Colonic mucosa (tissue), 4 donors: ENCODE results near the gene DNAJC15. TPM values are rescaled to one million over a fixed set of nuclear protein-coding genes. Genes with fewer than 3 reads are reported as not detected.

Experiments used
- DNase-seq: peaks from one replicate; pipeline ENCODE4 v3.0.0-alpha.2; 2020
- H3K27ac ChIP-seq: fragments of 200-600 bp; one replicate; pipeline ENCODE4 v1.8.0; 2021
- H3K27me3 ChIP-seq: fragments of 200-600 bp; one replicate; pipeline ENCODE4 v1.8.0; 2021
- H3K36me3 ChIP-seq: fragments of 200-600 bp; one replicate; pipeline ENCODE4 v1.8.0; 2021
- H3K4me1 ChIP-seq: fragments of 200-600 bp; one replicate; pipeline ENCODE4 v1.8.0; 2021; ENCODE audit warnings: mild to moderate bottlenecking
- H3K4me3 ChIP-seq: fragments of 200-600 bp; one replicate; pipeline ENCODE4 v1.8.0; 2021
- H3K9ac ChIP-seq, 2 donors: one replicate each; pipeline ENCODE4 v1.7.0; 2013; ENCODE audit warnings: control low read depth in 2 of 2, low read depth in 2 of 2, low read length in 2 of 2
- H3K9me3 ChIP-seq: fragments of 200-600 bp; one replicate; pipeline ENCODE4 v1.8.0; 2021
- intact Hi-C: fragments of 100-400 bp; cut with DNase I; formaldehyde crosslinking; loops from one replicate; pipeline ENCODE4 v1.14.1; 2022
- total RNA-seq, 2 donors: library from RNA; stranded (reverse); fragmentation: NEBNext Ultra II Directional in 1 of 2; extraction: Animal tissue kit (Norgen Biotek cat#: 25700) in 1 of 2; gene quantifications; one replicate each; pipeline ENCODE4 v1.2.1, GENCODE V29; 2021
- TF ChIP-seq, protein P1 (sequence below): fragments of 200-600 bp; IDR thresholded peaks from one replicate; pipeline ENCODE4 v1.8.0; 2022; ENCODE audit warnings: antibody characterized with exemption, mild to moderate bottlenecking
- donor health status: healthy.
- donor health status: DM: no; HTN: no; CAD: no.
- donor health status: DM: no; HTN: no; CAD: no.

The DNAJC15 gene
- total RNA-seq, 2 donors from 2014 or later = 6.6 to 14.6 TPM

DNA sequence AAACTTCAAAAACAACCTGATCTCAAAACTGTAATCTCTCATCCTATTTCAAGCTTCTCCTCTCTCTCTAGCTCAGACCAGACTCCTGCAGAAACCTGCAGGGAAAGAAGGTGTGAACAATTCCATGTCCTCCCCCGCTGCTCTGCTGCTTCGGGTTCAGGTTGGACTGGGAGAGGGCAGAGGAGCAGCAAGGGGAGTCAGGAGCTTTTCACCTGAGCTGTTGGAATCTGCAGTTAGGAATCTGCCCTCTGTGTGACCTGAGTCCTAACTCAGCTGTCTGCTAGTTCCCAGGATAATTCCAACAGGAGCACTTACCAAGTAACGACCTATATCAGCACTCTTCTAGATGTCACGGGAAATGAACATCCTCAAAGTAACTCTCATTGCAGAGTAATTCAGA lies 118.3 kb downstream of the DNAJC15 start:
- TF ChIP-seq, protein P1, sequence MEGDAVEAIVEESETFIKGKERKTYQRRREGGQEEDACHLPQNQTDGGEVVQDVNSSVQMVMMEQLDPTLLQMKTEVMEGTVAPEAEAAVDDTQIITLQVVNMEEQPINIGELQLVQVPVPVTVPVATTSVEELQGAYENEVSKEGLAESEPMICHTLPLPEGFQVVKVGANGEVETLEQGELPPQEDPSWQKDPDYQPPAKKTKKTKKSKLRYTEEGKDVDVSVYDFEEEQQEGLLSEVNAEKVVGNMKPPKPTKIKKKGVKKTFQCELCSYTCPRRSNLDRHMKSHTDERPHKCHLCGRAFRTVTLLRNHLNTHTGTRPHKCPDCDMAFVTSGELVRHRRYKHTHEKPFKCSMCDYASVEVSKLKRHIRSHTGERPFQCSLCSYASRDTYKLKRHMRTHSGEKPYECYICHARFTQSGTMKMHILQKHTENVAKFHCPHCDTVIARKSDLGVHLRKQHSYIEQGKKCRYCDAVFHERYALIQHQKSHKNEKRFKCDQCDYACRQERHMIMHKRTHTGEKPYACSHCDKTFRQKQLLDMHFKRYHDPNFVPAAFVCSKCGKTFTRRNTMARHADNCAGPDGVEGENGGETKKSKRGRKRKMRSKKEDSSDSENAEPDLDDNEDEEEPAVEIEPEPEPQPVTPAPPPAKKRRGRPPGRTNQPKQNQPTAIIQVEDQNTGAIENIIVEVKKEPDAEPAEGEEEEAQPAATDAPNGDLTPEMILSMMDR = no peak
- H3K27ac ChIP-seq = no peak overlapping the region
- no peaks in the 10 kb centered on the region for H3K9me3 ChIP-seq
- H3K9ac ChIP-seq = no peak overlapping the region
- no peaks in the 10 kb centered on the region for H3K4me1 ChIP-seq
- H3K27me3 ChIP-seq = no peaks in the 10 kb centered on the region
- no peak for DNase-seq
- intact Hi-C loops = no loop called here
- no peaks in the 10 kb centered on the region for H3K36me3 ChIP-seq
- no peak overlapping the region for H3K4me3 ChIP-seq

DNA sequence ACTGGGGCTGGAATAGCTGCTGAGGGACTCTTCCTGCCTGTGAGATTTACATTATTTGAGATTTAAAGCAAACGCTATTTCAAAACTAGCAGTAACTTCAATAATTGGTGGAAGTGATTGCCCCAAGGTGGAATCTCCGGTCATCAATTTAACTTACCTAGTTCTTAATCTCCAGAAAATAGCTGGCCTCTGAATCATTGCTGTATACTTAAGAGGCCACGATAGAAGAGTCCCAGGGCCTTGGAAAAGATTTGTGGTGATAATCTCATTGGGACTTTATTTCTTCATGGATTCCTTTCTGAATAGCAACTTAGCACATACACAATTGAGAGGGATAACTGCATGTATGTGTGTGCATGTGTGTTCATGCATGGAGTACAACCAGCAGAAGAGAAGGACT lies 120.2 kb downstream of the DNAJC15 start:
- H3K9ac ChIP-seq = no peak overlapping the region
- no peak overlapping the region for H3K4me3 ChIP-seq
- no peaks in the 10 kb centered on the region for H3K9me3 ChIP-seq
- intact Hi-C loops = no loop called here
- no peaks in the 10 kb centered on the region for H3K27me3 ChIP-seq
- H3K36me3 ChIP-seq = no peaks in the 10 kb centered on the region
- H3K4me1 ChIP-seq = no peaks in the 10 kb centered on the region
- no peak overlapping the region for H3K27ac ChIP-seq
- DNase-seq = no peak
- TF ChIP-seq, protein P1 = no peak

DNA sequence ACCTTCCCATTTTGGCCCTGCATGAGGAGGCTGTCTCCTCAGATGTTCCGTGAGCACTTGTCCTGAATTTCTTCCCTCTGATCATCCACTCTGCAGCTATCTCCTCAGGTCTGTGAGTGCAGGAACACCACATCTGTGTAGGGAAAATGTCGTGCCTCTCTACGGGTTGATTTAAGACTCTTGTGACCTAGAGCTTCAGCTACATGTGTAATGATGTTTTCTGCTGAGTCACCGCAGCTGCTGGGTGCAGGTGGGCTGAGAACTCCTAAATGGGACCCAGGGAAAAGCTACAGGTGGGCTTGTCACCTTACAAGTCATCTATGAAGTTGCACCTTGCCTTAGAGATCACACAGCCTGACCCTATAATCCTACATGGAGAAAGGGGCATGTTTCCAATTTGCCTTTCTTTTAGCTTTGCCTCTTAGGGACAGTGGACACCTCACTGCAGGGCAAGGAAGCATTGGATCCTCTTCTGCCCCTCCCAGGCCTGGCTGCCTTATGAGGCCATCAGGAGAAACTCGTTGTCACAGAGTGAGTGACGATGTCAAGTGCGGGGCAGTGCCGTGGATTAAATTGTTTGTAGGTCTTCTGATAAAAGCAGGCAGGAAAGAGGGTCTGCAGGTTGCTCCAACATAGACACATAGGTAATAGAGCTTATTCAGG lies 122.3 kb downstream of the DNAJC15 start:
- no peaks in the 10 kb centered on the region for H3K9me3 ChIP-seq
- no peak for DNase-seq
- intact Hi-C loops = no loop called here
- no peak overlapping the region for H3K9ac ChIP-seq
- no peak overlapping the region for H3K27ac ChIP-seq
- H3K36me3 ChIP-seq = no peaks in the 10 kb centered on the region
- no peaks in the 10 kb centered on the region for H3K4me1 ChIP-seq
- no peaks in the 10 kb centered on the region for H3K27me3 ChIP-seq
- TF ChIP-seq, protein P1 = no peak
- H3K4me3 ChIP-seq = no peak overlapping the region

DNA sequence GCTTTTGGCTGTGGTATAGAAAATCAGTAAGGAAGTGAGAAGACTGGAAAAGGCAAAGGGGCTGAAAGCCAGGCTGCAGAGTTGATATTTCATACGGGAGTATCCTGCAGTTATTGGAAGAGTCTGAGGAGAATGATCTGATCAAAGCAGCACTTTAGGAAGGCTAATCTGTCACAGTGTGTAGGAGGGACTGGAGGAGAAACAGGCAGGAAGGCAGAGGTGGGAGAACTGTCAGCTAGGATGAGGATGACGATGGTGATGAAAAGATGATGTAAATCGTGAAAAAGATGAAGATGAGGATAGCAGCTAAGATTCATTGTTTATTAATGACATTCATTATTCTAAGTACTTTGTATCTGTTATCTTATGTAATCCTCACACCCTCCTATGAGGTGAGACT lies 123.0 kb downstream of the DNAJC15 start:
- TF ChIP-seq, protein P1 = no peak
- Histone ChIP-seq H3K36me3 (no peaks in the 10 kb centered on the region), H3K4me1 (no peaks in the 10 kb centered on the region), H3K4me3 (no peak overlapping the region), H3K27ac (no peak overlapping the region), H3K9ac (no peak overlapping the region), H3K9me3 (no peaks in the 10 kb centered on the region), H3K27me3 (no peaks in the 10 kb centered on the region)
- intact Hi-C loops = no loop called here
- DNase-seq = no peak

DNA sequence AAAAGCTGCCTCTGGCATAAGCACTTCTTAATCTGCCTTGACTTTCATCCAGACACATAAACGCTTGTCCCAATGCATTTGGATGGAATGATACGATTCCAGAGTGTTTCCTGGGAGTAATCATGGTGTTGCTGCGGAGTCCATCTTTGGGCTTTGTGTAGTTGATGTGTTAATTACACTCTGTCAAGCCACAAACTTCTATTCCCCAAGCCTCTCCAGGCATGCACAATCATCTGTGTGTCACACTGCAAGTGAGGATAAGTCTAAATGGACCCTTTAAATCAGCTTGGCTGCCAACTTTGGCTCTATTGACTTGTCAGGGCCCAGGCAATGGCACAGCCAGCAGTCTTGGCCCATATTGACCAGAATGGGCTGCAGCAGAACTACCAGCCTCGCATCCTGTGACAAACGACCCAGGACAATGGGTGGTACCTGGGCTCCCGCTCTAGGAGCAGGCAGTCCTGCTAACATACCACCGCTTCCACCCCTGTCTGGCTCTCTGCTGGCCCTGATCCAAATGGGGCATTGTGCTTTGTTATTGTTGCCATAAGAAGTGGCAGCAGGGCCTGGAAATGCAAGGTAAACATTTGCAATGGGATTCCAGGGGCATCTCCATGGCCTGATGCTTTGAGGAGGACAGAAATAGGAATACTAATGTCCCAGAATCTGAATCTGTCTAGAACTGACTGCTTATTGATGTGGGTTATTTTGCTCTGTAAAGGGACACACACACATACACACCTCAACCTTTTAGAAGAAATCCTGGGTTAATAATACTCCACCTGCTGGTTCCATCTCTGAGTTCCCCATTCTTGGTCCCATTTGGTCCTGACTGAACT lies 127.2 kb downstream of the DNAJC15 start:
- H3K9me3 ChIP-seq = no peaks in the 10 kb centered on the region
- no peaks in the 10 kb centered on the region for H3K36me3 ChIP-seq
- intact Hi-C loops = no loop called here
- H3K27me3 ChIP-seq = no peaks in the 10 kb centered on the region
- H3K4me3 ChIP-seq = no peak overlapping the region
- no peaks in the 10 kb centered on the region for H3K4me1 ChIP-seq
- no peak overlapping the region for H3K9ac ChIP-seq
- no peak for DNase-seq
- TF ChIP-seq, protein P1 = no peak
- no peak overlapping the region for H3K27ac ChIP-seq
